Stomach (tissue), 4 donors: ENCODE measurements around the gene BHLHE23.

Experiments
- CTCF ChIP-seq, 7 experiments: fragments of 450-650 bp in 4 of 7; fragments of 200-600 bp in 3 of 7; sonication (generic) in 3 of 7; IDR thresholded peaks; one replicate each; pipeline ENCODE4 v1.5.1; 2016 to 2019; ENCODE audit warnings: antibody characterized with exemption in 7 of 7, control low read depth in 2 of 7, mild to moderate bottlenecking in 1 of 7
- EP300 ChIP-seq: sonication (generic); formaldehyde crosslinking; IDR thresholded peaks from one replicate; pipeline ENCODE4 v1.6.1; 2017; ENCODE audit warnings: antibody characterized with exemption

GRCh38 chr20:63032861-63033793 lies 26.4 kb upstream of the BHLHE23 start:
- TF ChIP-seq CTCF (IDR thresholded peaks at IDR 0.05) (no peak), EP300 (no peak)
